Nucleus accumbens (tissue), 56 donors: ENCODE measurements around the gene METTL16.

Experiments
- DNase-seq, 56 donors: peaks; one replicate each; lab custom pipeline; 2025; lab: John Stamatoyannopoulos, UW

METTL16 gene

DNA sequence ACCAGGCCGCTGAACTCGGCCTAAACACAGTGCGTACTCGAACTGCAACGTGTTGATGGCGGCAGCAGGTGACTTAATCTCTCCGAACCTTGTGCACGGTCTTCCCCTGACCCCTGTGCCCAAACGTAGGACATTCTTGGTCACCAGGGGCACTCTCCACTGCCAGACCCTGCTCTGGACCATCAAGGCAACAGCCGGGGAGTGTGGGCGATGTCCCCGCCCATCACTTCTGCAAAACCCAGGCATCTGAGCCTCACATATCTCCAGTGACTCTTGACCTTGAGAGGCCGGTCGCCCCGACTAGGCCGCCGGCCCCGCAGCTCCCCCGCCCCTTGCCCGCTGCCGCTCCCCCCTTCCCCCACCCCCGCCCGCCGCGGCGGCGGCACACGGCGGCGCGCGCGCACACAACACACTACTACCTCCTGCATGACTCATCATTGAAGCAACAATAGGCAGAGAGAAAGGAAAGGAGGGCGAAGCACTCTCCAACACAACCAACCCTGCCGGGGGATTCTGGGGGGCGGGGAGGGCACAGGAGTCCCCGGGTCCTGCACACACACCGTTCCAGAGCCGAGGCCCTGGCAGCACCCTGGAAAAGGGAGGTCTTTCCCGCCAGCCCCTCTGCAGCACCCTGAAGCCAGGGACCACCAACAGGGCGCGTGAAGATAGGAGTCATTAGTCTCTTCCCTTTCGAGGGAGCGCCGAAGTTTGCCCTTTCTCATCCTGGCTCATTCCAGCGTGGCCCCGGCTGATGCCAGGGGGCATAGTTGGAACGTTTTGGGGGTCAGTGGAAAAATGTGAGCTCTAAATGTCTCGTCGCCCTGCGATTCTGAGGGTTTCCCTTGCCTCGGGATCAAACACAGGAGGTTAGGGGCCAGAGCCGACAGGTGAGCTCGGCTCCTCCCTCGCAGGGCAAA, 112.8 kb downstream of the METTL16 start:
- DNase-seq: peak in 36 of 56 donors; percentile 23 to 73 (median 56)

DNA sequence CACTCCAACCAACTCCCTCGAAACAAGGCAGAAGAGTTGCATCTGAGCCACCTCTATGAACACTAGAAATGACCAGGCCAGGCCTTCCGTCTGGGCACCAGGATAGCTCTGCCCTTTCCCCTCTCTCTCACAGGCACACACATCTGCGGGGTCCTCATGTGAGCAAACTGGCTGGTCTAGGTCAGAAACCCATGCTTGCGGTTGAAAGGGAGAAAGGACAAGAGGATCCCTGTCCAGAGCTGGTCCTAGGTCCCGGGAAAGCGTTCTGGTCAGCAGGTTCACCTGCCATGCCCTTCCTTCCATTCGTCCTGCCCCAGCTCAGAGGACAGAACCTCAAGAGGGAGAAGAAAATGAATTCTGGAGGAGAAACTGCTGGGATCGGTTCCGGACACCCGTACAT, 113.5 kb downstream of the METTL16 start:
- DNase-seq: no peak

DNA sequence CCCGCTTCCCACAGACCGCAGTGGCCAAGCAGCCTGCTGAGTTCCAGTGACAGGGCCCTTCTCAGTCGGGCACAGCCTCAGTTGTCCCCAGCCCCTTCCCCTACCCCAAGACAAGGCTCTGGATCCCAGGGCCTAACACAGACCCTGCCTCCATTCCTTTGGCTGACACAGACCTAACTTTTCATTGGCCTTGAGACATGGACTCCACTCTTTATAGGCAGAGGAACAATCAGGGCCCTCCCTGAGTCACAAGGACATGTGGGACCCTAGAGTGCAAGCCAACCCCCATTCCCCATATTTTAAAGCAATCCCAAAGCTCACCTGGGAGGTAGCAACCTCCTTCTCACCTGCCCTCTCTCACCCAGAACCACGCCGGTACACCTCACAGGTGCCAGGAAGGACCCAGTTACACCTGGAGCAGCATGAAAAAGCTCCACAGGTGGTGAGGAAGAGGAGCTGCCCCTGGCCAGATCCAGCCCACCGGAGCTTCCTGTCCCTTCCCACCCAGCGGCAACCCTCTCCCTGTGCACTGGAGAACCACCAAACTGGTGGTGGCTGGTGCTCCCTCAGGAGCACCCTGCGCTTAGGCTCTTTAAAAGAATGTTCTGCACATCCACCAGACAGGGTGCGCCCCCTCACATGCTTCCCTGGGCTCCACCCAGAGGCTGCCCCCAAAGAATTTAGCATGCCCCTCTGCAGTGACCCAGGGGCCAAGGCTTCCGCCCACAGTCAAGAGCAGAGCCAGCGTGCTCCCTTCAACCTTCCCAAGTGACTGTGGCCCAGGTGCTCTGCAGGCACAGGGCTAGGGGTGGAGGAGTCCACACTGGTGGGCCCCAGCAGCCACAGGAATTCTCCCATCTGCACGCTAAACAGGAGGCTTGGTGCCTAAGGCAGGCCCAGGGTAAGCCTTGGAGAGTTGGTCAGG, 114.2 kb downstream of the METTL16 start:
- DNase-seq: no peak

DNA sequence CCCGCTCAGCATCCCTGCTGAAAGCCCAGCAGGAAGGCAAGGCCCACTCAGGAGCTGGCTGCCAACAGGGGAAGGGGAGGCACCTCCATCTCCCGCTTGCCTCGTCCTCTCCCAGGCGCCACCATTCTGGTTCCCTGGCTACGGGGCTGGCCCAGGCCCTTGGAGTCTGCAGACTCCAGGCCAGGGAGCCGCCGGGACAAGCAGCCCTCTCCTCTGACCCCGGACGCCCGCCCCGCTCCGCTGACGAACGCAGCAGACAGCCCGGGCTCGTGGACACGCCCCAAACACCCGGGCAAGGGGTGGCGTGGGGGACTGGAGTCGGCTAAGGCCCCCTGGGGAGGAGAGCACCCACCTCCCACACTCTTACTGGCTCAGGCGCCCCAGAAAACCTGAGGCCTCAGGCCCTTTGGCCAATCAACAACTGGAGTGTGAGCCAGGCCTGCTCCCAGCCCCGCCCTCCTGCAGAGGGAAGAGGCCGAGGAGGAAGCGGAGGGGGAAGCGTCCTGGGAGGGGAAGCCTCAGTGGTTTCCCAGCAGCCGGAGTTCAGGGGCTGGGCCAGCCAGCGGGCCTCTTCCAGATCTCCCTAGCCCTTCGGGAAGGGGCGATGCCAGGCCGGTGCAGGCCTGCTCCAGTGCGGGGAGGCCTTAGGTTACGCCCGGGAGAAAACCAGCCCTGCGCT, 115.0 kb downstream of the METTL16 start:
- peak in 53 of 56 donors; percentile 11 to 82 (median 59) for DNase-seq

DNA sequence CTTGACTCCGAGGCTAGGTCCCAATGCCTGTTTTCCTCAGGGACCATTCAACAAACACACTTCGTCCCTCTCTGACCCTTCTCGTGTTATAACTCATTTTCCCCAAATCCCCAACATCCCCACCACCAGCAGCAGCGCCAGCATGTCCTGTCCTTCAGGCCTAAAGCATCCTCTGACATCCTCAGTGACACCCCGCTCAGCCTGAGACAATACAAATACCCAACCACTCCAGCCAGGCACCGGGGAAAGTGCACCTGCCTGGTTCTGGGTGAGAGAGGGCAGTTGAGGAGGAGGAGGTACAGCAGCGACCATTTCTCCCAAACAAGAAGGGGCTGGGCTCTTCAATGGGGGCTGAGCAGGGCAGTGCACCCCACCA, 115.5 kb downstream of the METTL16 start:
- DNase-seq: no peak

DNA sequence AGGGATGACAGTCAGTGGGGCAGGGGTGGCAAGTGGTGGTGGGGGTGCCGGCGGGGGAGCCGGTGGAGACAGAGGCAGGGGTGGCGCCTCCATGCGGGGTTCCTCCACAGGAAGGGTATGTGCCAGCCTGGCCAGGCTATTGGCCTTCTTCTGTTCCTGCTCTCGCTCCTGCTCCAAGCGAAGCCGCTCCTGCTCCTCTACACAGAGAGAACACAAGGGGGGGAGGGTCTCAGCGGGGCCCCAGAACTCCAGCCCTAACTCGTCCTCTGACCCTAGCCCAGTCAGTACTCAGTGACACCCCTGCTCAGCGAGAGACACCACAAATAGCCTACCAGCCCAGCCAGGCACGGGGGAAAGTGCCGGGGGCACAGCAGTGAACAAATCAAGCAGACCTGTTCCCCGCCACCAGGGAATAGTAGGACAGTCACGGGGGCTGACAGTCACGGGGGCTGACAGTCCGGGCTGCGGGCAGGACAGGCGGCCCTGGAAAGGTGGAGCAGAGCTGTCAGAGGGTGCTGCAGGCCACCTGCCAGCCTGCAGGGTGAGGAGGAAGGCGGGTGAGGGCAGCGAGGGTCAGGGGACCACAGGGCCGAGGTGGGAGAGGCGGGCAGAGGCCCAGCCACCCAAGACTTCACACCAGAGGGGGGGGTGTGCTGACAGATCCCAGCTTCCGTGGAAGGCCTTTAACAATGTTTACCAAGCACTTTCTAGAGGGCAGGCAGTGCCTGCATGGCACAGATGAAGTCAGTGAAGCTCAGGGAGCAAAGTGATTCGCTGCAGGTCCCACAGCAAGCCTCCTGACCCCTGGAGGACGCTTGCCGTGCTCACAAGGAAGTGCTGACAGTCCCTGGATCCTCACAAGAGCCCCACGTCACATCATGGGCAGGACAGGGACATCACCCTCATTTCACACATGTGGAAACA, 116.2 kb downstream of the METTL16 start:
- no peak for DNase-seq

DNA sequence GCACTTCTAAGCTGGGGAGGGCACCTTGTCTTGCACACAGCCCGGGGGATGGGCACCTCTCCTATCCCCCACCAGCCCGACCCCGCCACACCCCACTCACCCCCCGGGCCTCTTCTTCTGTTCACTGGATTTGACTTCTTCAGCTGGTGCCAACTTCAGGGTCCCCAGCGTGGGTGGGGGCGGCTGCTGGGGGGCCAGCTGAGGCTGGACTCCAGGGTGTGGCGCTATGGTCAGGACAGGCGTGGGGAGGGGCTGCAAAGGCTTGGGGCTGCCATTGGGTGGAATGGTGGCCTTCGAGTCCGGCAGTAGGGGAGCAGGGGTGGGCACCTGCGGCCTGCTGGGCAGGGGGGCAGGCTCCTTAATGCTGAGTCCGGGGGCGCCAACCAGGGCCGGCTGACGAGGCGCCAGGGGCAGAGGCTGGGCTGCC, 116.9 kb downstream of the METTL16 start:
- no peak for DNase-seq

DNA sequence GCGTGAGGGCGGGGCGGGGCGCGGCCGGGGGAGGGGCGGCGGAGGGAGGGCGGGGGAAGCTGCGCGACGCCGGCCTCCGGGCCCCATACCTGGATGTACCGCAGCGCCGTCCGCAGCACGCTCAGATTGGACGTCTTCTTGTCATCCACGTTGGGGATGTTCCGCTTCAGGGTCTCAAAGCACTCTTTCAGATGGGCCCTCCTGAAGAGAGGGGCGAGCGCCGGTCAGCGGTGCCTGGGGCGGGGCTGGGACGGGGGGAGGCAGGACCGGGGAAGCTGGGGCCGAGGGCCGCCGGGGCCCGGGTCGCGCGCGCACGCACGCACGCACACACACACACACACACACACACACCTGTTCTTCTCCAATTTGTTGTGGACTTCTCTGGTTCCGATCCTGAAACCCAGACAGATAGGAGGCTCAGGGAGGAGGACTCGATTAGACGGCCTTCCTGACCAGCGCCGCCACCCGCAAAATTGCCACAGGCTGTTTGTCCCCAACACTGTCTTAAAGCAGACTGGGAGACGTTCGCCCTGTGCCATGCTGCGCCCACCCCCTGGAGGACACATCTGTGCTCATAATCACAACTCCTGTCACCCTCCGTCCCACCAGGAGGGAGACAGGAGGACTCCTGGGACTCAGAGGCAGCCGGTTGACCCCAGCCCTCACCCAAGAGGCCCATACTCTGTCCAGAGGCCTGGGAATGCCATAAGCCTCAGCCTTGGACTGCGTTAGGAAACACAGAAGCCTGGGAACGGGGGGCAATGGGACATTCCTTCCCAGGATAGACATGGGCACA, 117.5 kb downstream of the METTL16 start:
- DNase-seq: peak in 3 of 56 donors; percentile 17 to 52 (median 39)

DNA sequence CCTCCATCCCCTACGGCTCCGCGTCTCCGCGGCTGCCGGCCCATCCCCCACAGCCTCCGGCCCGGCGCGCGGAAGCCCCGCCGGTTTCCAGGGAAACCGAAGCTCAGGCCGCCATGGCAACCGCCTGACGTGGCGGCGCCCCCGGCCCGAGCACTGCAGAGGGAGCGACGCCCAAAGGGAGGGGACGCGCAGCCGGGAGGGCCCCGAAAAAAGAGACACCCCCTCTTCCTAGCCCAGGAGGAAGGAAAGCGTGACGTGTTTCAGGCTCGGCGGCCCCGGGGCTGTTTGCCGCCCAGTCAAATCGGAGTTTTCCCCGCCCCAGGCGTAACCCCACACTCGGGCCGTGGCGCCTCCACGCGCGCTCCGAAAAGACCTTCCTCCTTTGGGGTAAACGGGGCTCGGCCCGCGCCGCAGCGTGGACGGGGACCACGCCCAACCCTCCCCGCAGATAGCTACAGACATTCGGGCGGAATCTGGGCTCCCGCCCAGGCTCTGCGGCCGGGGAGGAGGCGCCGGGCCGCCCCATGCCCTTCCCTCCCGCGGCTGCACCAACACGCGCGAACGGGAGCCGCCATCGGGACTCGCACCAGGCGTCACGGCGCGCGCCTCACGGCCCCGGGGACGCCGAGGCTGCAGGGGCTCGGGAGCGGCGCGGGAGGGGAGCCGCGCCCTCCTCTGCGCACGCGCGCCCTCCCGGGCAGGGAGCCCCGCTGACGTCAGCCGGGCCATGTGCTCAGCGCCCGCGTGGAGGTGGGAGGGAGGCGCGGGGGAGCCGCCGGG, 118.3 kb downstream of the METTL16 start:
- peak in 54 of 56 donors; percentile 53 to 93 (median 81) for DNase-seq

DNA sequence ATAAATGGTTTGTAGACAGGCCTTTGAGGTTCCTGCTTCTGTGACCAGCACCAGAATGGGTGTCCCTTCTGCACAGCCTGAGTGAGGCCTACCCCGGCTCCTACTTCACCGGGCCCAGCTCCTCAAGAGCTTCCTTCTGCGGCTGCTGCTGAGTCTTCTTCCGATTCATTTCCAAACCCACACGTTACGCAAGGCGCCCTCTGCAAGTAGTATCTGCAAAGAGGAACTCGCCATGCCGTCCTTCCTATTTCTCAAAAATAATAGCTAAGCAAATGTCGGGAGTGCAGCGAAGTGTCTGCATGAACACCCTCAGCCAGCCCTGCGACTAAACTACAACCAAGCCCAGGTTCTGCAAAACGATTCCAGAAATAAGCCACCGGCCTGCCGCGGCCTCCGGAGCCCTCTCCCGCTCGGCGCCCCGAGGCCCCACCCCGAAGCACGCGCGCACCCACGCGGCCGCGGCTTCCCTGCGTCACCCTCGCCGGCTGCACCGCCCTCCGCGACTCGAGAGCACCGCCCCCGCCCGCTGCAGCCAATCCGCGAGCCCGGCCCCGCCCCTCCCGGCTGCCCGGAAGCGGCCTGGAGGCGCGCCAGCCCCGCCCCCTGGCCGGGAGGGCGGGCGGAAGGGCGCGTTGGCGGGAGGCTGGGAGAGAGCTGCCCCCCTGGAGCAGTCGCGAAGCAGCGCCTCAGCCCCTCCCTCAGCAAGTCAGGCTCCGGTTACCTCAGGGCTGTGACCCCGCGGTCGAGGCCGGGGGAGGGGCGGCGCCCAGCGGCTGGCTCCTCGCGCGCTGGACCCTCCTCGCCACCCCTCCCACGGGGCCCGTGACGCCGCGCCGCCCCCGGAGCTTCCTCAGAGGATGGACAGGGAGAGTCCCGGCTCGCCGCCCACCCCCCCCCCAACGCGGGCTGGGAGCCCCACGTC, 119.2 kb downstream of the METTL16 start:
- peak in 55 of 56 donors; percentile 58 to 99 (median 92) for DNase-seq

DNA sequence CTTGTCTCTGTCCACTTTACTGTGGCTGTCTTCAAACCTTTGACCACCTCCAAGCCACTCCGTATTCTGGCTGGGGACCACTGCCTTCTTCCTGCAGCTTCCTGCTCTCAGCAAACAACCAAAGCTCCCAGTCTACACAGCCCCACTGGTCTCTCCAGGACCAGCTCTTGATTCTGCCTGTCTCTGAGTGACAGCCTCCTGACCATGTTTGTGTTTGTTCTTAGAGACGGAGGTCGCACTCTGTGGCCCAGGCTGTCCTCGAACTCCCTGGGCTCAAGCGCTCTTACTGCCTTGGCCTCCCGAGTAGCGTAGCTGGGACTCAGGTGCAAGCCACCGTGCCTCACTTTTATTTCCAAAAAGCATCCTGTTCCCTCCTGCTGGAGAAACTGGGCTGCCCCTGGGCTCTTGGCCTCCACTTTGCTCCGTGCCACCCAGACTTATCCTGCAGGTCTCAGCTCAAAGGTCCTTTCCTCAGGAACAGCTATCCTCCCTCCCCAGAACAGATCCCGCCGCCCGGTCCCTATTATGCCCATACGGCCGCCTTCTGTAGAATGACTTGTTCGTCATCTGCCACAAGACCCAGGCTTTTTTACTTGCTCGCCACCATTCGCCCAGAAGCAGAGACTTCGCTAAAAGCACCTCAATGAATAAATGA, 120.0 kb downstream of the METTL16 start:
- no peak for DNase-seq

DNA sequence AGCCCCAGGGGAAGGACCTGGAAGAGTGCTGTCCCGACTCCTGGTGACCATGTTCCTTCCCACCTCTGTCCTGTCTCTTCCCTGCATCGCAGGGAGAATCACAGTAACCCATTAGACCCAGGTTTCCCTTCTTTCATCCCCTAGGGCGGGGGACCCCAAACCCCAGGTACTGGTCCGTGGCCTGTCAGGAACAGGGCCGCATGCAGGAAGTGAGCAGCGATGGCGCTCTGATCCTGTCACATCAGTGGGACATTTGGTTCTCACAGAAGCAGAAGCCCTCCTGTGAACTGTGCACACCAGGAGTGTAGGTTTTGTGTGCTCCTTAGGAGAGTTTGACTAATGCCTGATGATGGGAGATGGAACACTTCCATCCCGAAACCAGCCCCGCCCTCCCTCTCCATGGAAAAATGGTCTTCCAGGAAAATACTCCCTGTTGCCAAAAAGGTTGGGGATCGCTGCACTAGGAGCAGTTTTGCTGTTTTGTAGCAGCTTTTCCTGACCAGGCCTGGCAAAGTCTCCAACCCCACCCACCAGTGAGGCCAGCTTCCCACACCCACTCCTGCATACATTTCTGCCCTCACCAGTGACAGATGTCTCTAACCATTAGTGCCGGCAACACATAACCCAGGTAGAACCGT, 121.4 kb downstream of the METTL16 start:
- no peak for DNase-seq

DNA sequence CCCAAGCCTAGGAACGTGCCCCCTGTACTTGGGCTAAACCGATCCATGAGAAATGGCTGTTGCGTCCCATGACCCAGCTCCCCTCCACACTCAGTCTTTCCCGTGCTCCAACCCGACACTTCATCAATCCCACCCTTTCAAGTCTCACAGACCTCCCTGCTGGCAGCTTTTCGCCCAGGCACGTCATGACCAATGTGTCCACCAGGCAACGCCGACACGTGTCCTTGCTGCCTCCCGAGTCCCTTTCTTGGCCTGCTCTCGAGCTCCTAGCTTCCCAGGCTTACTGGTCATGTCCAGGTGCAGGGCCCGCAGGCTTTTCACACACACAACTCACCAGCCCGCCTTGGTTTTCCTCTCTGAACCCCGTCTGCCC, 123.0 kb downstream of the METTL16 start:
- no peak for DNase-seq

DNA sequence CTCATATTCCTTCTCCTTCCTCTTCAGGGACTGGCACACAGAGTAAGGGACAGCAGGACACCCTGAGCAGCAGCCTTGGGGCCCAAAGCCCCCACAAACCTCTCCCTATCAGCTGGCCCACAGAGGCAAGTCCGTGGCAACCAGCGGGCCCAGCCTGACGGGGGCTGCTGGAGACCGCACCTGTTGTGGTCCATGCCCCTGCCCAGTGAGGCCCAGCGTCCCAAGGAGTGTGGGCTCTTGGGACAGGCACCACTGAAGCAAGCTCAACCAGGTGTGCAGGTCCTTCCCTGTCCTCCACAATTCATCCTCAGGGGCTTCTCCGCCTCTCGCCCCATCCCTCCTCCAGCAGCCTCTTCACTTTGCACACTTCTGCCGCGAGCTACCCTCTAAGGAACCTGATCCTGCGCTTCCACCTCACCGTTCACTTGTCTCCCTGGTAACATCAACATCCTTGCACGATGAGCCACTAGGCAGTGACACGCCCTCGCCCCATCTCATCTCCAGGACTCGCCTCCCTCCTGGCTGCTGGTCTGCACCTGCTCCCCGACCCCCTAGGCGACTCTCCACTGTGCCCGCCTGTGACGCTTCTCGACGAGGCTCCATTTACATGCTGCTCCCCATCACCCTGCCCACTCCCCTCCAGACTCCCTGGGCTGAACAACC, 123.5 kb downstream of the METTL16 start:
- peak in 18 of 56 donors; percentile 12 to 74 (median 40) for DNase-seq
